ENCODE data around the gene SLCO2B1. TPM values are rescaled to one million over a fixed set of nuclear protein-coding genes. Genes with fewer than 3 reads are reported as not detected.

SLCO2B1 gene
- total RNA-seq, 2 donors from 2014 or later = 1.1 to 1.9 TPM

DNA sequence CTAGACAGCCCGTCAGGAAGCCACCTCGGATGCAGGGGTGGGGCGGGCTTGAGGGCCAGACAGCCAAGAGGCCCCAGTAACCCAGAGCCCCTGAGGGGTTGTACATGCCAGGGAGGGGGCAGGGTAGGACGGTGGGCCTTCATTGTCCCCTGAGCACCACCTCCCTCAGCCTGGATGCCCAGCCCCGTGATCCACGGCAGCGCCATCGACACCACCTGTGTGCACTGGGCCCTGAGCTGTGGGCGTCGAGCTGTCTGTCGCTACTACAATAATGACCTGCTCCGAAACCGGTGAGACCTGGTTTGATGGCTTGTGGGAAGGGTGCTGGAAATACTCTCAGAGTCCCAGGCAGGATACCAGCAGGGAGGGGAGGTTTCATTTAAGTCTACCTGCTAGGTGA is 52.2 kb downstream of the SLCO2B1 start:
- Mint-ChIP-seq H3K9me3 (no peaks in the 10 kb centered on the region), H3K27ac (no peak overlapping the region), H3K4me1 (peaks cover 17% of the 10 kb centered on the region), H3K27me3 (ENCODE audit: insufficient read depth) (peaks cover 4% of the 10 kb centered on the region), H3K4me3 (no peak overlapping the region), H3K36me3 (ENCODE audit: low read depth) (no peaks in the 10 kb centered on the region)
- H3K4me3 ChIP-seq (ENCODE audit: low read length) = no peak overlapping the region
- TF ChIP-seq CTCF (conservative IDR thresholded peaks at IDR 0.05) = no peak
- peaks cover 12% of the 10 kb centered on the region for H3K27me3 ChIP-seq (ENCODE audit: control insufficient read depth, insufficient read depth, low read length, poor library complexity, severe bottlenecking)
- DNase-seq = peak; percentile 48
- no peaks in the 10 kb centered on the region for H3K9me3 ChIP-seq (ENCODE audit: control insufficient read depth, low read length)
- H3K27ac ChIP-seq (ENCODE audit: low read depth, low read length) = no peak overlapping the region
- 88 to 94% methylated on average over 3 to 13 of the region's 13 CpGs for WGBS, 2 experiments (ENCODE audit: insufficient coverage in 1 of 2, insufficient read length in 1 of 2)
- no peaks in the 10 kb centered on the region for H3K36me3 ChIP-seq (ENCODE audit: control insufficient read depth, insufficient read depth, low read length)
- H3K4me1 ChIP-seq (ENCODE audit: control insufficient read depth, insufficient read depth, low read length) = no peaks in the 10 kb centered on the region
- no peak overlapping the region for H3K9ac ChIP-seq (ENCODE audit: extremely low read depth, low read length, poor library complexity, severe bottlenecking)

- Histone ChIP-seq H3K4me3 (ENCODE audit: low read length) (no peak overlapping the region), H3K36me3 (ENCODE audit: control insufficient read depth, insufficient read depth, low read length) (no peaks in the 10 kb centered on the region), H3K27ac (ENCODE audit: low read depth, low read length) (no peak overlapping the region), H3K27me3 (ENCODE audit: control insufficient read depth, insufficient read depth, low read length, poor library complexity, severe bottlenecking) (peaks cover 17% of the 10 kb centered on the region), H3K9me3 (ENCODE audit: control insufficient read depth, low read length) (no peaks in the 10 kb centered on the region), H3K9ac (ENCODE audit: extremely low read depth, low read length, poor library complexity, severe bottlenecking) (no peak overlapping the region), H3K4me1 (ENCODE audit: control insufficient read depth, insufficient read depth, low read length) (no peaks in the 10 kb centered on the region)
- Mint-ChIP-seq H3K4me3 (no peak overlapping the region), H3K27me3 (ENCODE audit: insufficient read depth) (peaks cover 4% of the 10 kb centered on the region), H3K27ac (no peak overlapping the region), H3K36me3 (ENCODE audit: low read depth) (no peaks in the 10 kb centered on the region), H3K9me3 (no peaks in the 10 kb centered on the region), H3K4me1 (peaks cover 17% of the 10 kb centered on the region)
- DNase-seq = peak; percentile 35
- no peak for TF ChIP-seq CTCF (conservative IDR thresholded peaks at IDR 0.05)
- 88 to 97% methylated on average over 1 to 2 of the region's 2 CpGs for WGBS, 2 experiments (ENCODE audit: insufficient coverage in 1 of 2, insufficient read length in 1 of 2)
Observed at GRCh38 chr11:75203641-75204011, 52.7 kb downstream of the SLCO2B1 start.

GRCh38 chr11:75204012-75204674 is 53.2 kb downstream of the SLCO2B1 start:
- peaks cover 17% of the 10 kb centered on the region for H3K4me1 Mint-ChIP-seq
- WGBS, 2 experiments (ENCODE audit: insufficient coverage in 1 of 2, insufficient read length in 1 of 2) = 89 to 97% methylated on average over 6 to 10 of the region's 10 CpGs
- no peak overlapping the region for H3K9ac ChIP-seq (ENCODE audit: extremely low read depth, low read length, poor library complexity, severe bottlenecking)
- H3K4me1 ChIP-seq (ENCODE audit: control insufficient read depth, insufficient read depth, low read length) = no peaks in the 10 kb centered on the region
- H3K4me3 ChIP-seq (ENCODE audit: low read length) = no peak overlapping the region
- peak; percentile 53 for DNase-seq
- H3K27me3 Mint-ChIP-seq (ENCODE audit: insufficient read depth) = peaks cover 4% of the 10 kb centered on the region
- no peak overlapping the region for H3K4me3 Mint-ChIP-seq
- H3K36me3 Mint-ChIP-seq (ENCODE audit: low read depth) = no peaks in the 10 kb centered on the region
- no peaks in the 10 kb centered on the region for H3K36me3 ChIP-seq (ENCODE audit: control insufficient read depth, insufficient read depth, low read length)
- H3K9me3 Mint-ChIP-seq = no peaks in the 10 kb centered on the region
- no peaks in the 10 kb centered on the region for H3K9me3 ChIP-seq (ENCODE audit: control insufficient read depth, low read length)
- peaks cover 22% of the 10 kb centered on the region for H3K27me3 ChIP-seq (ENCODE audit: control insufficient read depth, insufficient read depth, low read length, poor library complexity, severe bottlenecking)
- H3K27ac ChIP-seq (ENCODE audit: low read depth, low read length) = no peak overlapping the region
- TF ChIP-seq CTCF (conservative IDR thresholded peaks at IDR 0.05) = no peak
- H3K27ac Mint-ChIP-seq = no peak overlapping the region
